H1 (cell line): Measurements from ENCODE around the gene MTRFR. TPM values are rescaled to one million over a fixed set of nuclear protein-coding genes. Genes with fewer than 3 reads are reported as not detected.

Experiments
- CTCF ChIA-PET: fragments of 300-600 bp; sonication (Branson Sonifier 250); formaldehyde crosslinking; loops from one replicate; lab custom pipeline; 2021; ENCODE audit not compliant: partially characterized antibody; lab: Charles Lee
- POLR2A ChIA-PET: fragments of 300-600 bp; sonication (Branson Sonifier 250); formaldehyde crosslinking; loops from one replicate; lab custom pipeline; 2021; ENCODE audit warnings: inconsistent platforms; ENCODE audit not compliant: partially characterized antibody; lab: Charles Lee
- DNase-seq, 2 experiments: peaks; one replicate each; pipeline versions ENCODE4 v3.0.0 to v3.0.0-alpha.2; 2010 to 2022; ENCODE audit warnings: low spot score in 2 of 2, low read depth in 1 of 2, mixed read lengths in 1 of 2
- FAIRE-seq: peaks from 2 replicates; lab custom pipeline; 2011; peaks lifted over from hg19 to GRCh38; lab: Jason Lieb, UNC
- H2AFZ ChIP-seq: 2 replicates; pipeline ENCODE4 v1.8.1; 2012; ENCODE audit warnings: low read length, inconsistent platforms
- H2AK5ac ChIP-seq: 2 replicates; pipeline ENCODE4 v1.6.1; 2013; ENCODE audit warnings: low read depth, low read length
- H2BK120ac ChIP-seq: replicated peaks from 2 replicates; pipeline ENCODE3; 2013; ENCODE audit warnings: low read depth, low read length, inconsistent platforms
- H2BK12ac ChIP-seq: 2 replicates; pipeline ENCODE4 v1.6.1; 2013; ENCODE audit warnings: low read depth, low read length
- H2BK15ac ChIP-seq: 2 replicates; pipeline ENCODE4 v1.6.1; 2013; ENCODE audit warnings: low read length
- H2BK20ac ChIP-seq: 2 replicates; pipeline ENCODE4 v1.6.1; 2013; ENCODE audit warnings: low read length
- H2BK5ac ChIP-seq: 2 replicates; pipeline ENCODE4 v1.6.1; 2013; ENCODE audit warnings: low read depth, low read length
- H3K14ac ChIP-seq: 2 replicates; pipeline ENCODE4 v1.6.1; 2013; ENCODE audit warnings: inconsistent platforms; ENCODE audit not compliant: insufficient read length
- H3K18ac ChIP-seq: 2 replicates; pipeline ENCODE4 v1.6.1; 2013; ENCODE audit warnings: low read length; ENCODE audit errors: extremely low read depth
- H3K23ac ChIP-seq: 2 replicates; pipeline ENCODE4 v1.6.1; 2013; ENCODE audit warnings: inconsistent platforms; ENCODE audit not compliant: insufficient read length
- H3K23me2 ChIP-seq: 2 replicates; pipeline ENCODE4 v1.6.1; 2013; ENCODE audit warnings: low read depth, low read length
- H3K27ac ChIP-seq: 2 replicates; pipeline ENCODE4 v1.6.1; 2011; ENCODE audit warnings: low read depth, low read length, inconsistent platforms
- H3K27me3 ChIP-seq, 4 experiments: replicated peaks in 1 of 4; 1 replicate in 1 of 4; 2 replicates in 3 of 4; pipeline versions ENCODE4 v1.6.1 to v1.8.1; 2011 to 2013; ENCODE audit warnings: low read length in 3 of 4, mild to moderate bottlenecking in 3 of 4, inconsistent platforms in 2 of 4, mixed read lengths in 2 of 4, moderate library complexity in 1 of 4; ENCODE audit not compliant: control insufficient read depth in 3 of 4, insufficient read depth in 3 of 4; ENCODE audit errors: extremely low read depth in 1 of 4
- H3K36me3 ChIP-seq, 4 experiments: 2 replicates each; pipeline versions ENCODE4 v1.6.1 to v1.8.1; 2011 to 2013; ENCODE audit warnings: mild to moderate bottlenecking in 4 of 4, low read length in 3 of 4, moderate library complexity in 2 of 4, control low read depth in 1 of 4, inconsistent platforms in 1 of 4; ENCODE audit not compliant: insufficient read depth in 4 of 4, control insufficient read depth in 2 of 4
- H3K4ac ChIP-seq: replicated peaks from 2 replicates; pipeline ENCODE3; 2013; ENCODE audit warnings: low read length, low read depth, mixed read lengths, inconsistent platforms; ENCODE audit not compliant: insufficient read length
- H3K4me1 ChIP-seq, 4 experiments: replicated peaks in 1 of 4; 1 replicate in 1 of 4; 2 replicates in 3 of 4; pipeline versions ENCODE4 v1.6.1 to v1.8.1; 2011 to 2013; ENCODE audit warnings: low read length in 3 of 4, inconsistent platforms in 2 of 4, mixed read lengths in 1 of 4; ENCODE audit not compliant: insufficient read depth in 4 of 4, control insufficient read depth in 3 of 4
- H3K4me2 ChIP-seq, 2 experiments: 2 replicates each; pipeline versions ENCODE4 v1.6.1 to v1.8.1; 2011 to 2013; ENCODE audit warnings: low read depth in 2 of 2, low read length in 2 of 2, control low read depth in 1 of 2, inconsistent platforms in 1 of 2, mild to moderate bottlenecking in 1 of 2; ENCODE audit not compliant: insufficient read depth in 1 of 2
- H3K4me3 ChIP-seq, 4 experiments: fragments of 200-600, 300-600 bp in 1 of 4; sonication (generic), shearing (Covaris generic), sonication (Bioruptor Twin) in 1 of 4; 2 replicates each; pipeline versions ENCODE4 v1.5.1 to v1.8.1; 2011 to 2016; ENCODE audit warnings: low read length in 4 of 4, low read depth in 3 of 4, control low read depth in 2 of 4, inconsistent platforms in 2 of 4, mild to moderate bottlenecking in 2 of 4, mixed read lengths in 1 of 4, moderate library complexity in 1 of 4; ENCODE audit not compliant: insufficient read depth in 2 of 4; ENCODE audit errors: extremely low read depth in 1 of 4
- H3K56ac ChIP-seq: replicated peaks from 2 replicates; pipeline ENCODE3; 2013; ENCODE audit warnings: low read depth, mild to moderate bottlenecking, mixed read lengths, low read length, inconsistent platforms; ENCODE audit not compliant: insufficient read length
- H3K79me1 ChIP-seq: 2 replicates; pipeline ENCODE4 v1.6.1; 2013; ENCODE audit warnings: low read depth, low read length, control low read depth
- H3K79me2 ChIP-seq, 2 experiments: 2 replicates each; pipeline versions ENCODE4 v1.6.1 to v1.8.1; 2012 to 2013; ENCODE audit warnings: low read length in 2 of 2, mild to moderate bottlenecking in 2 of 2, inconsistent platforms in 1 of 2; ENCODE audit not compliant: insufficient read depth in 2 of 2, control insufficient read depth in 1 of 2
- H3K9ac ChIP-seq, 4 experiments: replicated peaks in 1 of 4; 1 replicate in 1 of 4; 2 replicates in 3 of 4; pipeline versions ENCODE4 v1.6.1 to v1.8.1; 2011 to 2013; ENCODE audit warnings: low read depth in 3 of 4, low read length in 3 of 4, control low read depth in 2 of 4, mild to moderate bottlenecking in 2 of 4, moderate library complexity in 2 of 4, inconsistent platforms in 1 of 4; ENCODE audit errors: extremely low read depth in 1 of 4
- H3K9me3 ChIP-seq, 2 experiments: 2 replicates each; pipeline versions ENCODE4 v1.6.1 to v1.8.1; 2012 to 2013; ENCODE audit warnings: mild to moderate bottlenecking in 2 of 2, moderate library complexity in 2 of 2, control low read depth in 1 of 2, inconsistent platforms in 1 of 2, low read depth in 1 of 2, low read length in 1 of 2, mixed read lengths in 1 of 2; ENCODE audit not compliant: insufficient read depth in 2 of 2
- H4K20me1 ChIP-seq, 2 experiments: replicated peaks in 1 of 2; 2 replicates each; pipeline versions ENCODE3 to v1.8.1; 2011 to 2013; ENCODE audit warnings: inconsistent platforms in 2 of 2, low read length in 2 of 2, mild to moderate bottlenecking in 1 of 2; ENCODE audit not compliant: insufficient read depth in 2 of 2, control insufficient read depth in 1 of 2
- H4K5ac ChIP-seq: 2 replicates; pipeline ENCODE4 v1.6.1; 2013; ENCODE audit warnings: low read length, low read depth, mixed read lengths, inconsistent platforms; ENCODE audit not compliant: insufficient read length
- H4K8ac ChIP-seq: 2 replicates; pipeline ENCODE4 v1.8.0; 2013; ENCODE audit warnings: mild to moderate bottlenecking, moderate library complexity, low read length, inconsistent platforms; ENCODE audit not compliant: insufficient read depth; ENCODE audit errors: extremely low read depth
- H4K91ac ChIP-seq: replicated peaks from 2 replicates; pipeline ENCODE3; 2013; ENCODE audit warnings: low read length, mixed read lengths, inconsistent platforms; ENCODE audit not compliant: insufficient read length
- CBX8 ChIP-seq: fragments of 300-800, 300-1000 bp; sonication (generic); IDR thresholded peaks from 2 replicates; pipeline ENCODE4 v1.7.1; 2016; ENCODE audit warnings: low read depth, low read length, borderline replicate concordance
- POLR2AphosphoS5 ChIP-seq: IDR thresholded peaks from 2 replicates; pipeline ENCODE4 v1.6.1; 2011; ENCODE audit warnings: low read depth, low read length
- WGBS, 2 experiments: shearing (Covaris generic) in 1 of 2; methylation state at CpG; one replicate each; pipeline versions ENCODE4 v1.1.6 to v1.1.7; 2013 to 2015; ENCODE audit warnings: low lambda C conversion rate in 2 of 2, mixed read lengths in 2 of 2, inconsistent platforms in 1 of 2, low coverage in 1 of 2, missing lambda C conversion rate in 1 of 2; ENCODE audit not compliant: insufficient replicate concordance in 2 of 2, insufficient coverage in 1 of 2, insufficient read length in 1 of 2; ENCODE audit errors: extremely low coverage in 1 of 2, missing lambda C conversion rate in 1 of 2; 5-methylcytosine and 5-hydroxymethylcytosine counted together
- polyA plus RNA-seq, 7 experiments: library from polyadenylated mRNA; depleted of rRNA in 3 of 7; stranded (reverse) in 5 of 7; unstranded in 2 of 7; fragments of >200 nt in 5 of 7; fragments of 200-250 nt in 2 of 7; gene quantifications; 1 replicate in 5 of 7; 2 replicates in 1 of 7; 4 replicates in 1 of 7; pipeline versions ENCODE4 v1.2.1 to v1.2.3, GENCODE V29; 2011 to 2013; ENCODE audit warnings: missing spikeins in 2 of 7, mixed read lengths in 2 of 7
- total RNA-seq: library from RNA; stranded (reverse); fragmentation: NEBNext Ultra II Directional; extraction: Animal tissue kit (Norgen Biotek cat#: 25700); gene quantifications from 2 replicates; pipeline ENCODE4 v1.2.1, GENCODE V29; 2021

MTRFR gene
- total and polyA plus RNA-seq, 2 of the 8 experiments (the other 6 are each of a cell fraction or from before 2014, with no cell fraction given), result 9.2 to 12.9 TPM

DNA sequence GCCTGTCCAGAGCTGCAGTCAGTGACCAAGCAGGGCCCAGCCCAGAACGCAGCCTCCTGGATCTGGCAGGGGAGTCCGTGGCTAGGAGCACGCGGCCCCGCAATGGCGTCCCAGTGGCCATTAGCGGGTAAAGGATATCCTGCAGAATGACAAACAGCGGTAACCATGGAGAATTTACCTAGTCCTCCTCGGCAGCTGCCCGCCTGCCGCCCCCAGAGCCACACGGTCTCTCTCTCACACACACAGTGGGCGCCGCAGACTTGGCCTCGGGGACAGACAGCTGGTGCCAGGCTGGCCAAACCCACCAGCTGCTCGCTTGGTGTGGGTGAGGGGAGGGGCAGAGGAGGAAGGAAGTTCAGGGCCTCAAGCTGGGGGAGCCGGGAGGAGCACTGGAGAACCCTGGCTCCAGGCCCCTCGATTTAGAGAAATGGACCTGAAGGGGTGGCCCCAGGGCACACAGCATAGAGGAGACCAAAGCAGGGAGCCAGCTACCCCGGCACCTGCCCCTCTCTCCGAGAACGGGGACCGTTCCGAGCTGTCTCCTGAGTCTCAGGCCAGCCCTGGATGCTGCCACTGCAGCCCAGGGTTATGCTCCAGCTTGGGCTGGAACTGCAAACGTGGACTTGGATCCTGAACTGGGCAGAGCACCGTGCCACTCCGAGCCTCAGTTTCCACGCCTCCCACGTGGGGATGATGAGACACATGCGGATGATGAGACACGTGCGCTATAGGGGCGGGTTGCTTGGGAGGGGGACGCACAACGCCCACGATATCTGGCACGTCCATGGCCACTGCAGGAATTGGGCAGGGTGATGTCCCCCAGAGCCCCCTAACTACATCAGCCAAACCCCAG lies 35.0 kb downstream of the MTRFR start:
- Histone ChIP-seq H3K56ac (no peak overlapping the region), H3K4me3 (no peak overlapping the region), H2AK5ac (peak overlapping the region; percentile 84; the same call in 1 of the 2 replicates), H3K23me2 (peaks cover 9% of the 10 kb centered on the region), H3K79me2 (peaks cover 0 to 63% of the 10 kb centered on the region in 2 experiments; a peak in 2 of 4 replicates), H3K23ac (no peak overlapping the region), H2BK20ac (no peak overlapping the region), H4K91ac (peak overlapping the region; percentile 98), H3K4me2 (peak overlapping the region; percentile 93 to 96; a peak in 2 of 4 replicates), H3K27me3 (no peaks in the 10 kb centered on the region), H4K20me1 (peaks cover 8 to 12% of the 10 kb centered on the region in 2 experiments), H2BK15ac (peak overlapping the region; percentile 98; the same call in 1 of the 2 replicates), H3K9me3 (no peaks in the 10 kb centered on the region), H4K5ac (no peak overlapping the region), H3K14ac (no peak overlapping the region), H4K8ac (peak overlapping the region; percentile 87), H3K79me1 (peaks cover 8% of the 10 kb centered on the region), H3K4ac (peak overlapping the region; percentile 99), H2AFZ (no peak overlapping the region), H2BK5ac (peak overlapping the region; percentile 97), H2BK12ac (peak overlapping the region; percentile 91; the same call in 1 of the 2 replicates), H3K36me3 (peaks cover 4 to 24% (median 17%) of the 10 kb centered on the region in 4 experiments; a peak in 7 of 8 replicates), H2BK120ac (no peak overlapping the region), H3K27ac (peak overlapping the region; percentile 65; the same call in 1 of the 2 replicates), H3K18ac (peak overlapping the region; percentile 72; the same call in 1 of the 2 replicates), H3K9ac (peak overlapping the region in 2 of 4 experiments; percentile 51 to 55; a peak in 4 of 7 replicates), H3K4me1 (peaks cover 2 to 17% (median 13%) of the 10 kb centered on the region in 4 experiments)
- FAIRE-seq, result no peak
- ChIA-PET CTCF (interaction anchor here (0.5 to 1.5 kb wide), 7 partner anchors 11 to 316 kb away, joined by 3 to 6 read pairs (median 4); no protein-coding TSS in a partner anchor), POLR2A (interaction anchor here (1.0 to 5.2 kb wide), 10 partner anchors 11 to 352 kb away, joined by 3 to 42 read pairs (median 6); partner anchors contain the start of genes DDX55, KMT5A, MPHOSPH9 and MTRFR)
- WGBS, 2 experiments, result 90% methylated on average over 34 of the region's 36 CpGs; no CpG with 5 or more reads in 1 of the 2 experiments
- DNase-seq, result no peak
- TF ChIP-seq POLR2AphosphoS5, result 0 out of 2 replicates have a peak, but pooled peaks have one; percentile 46
- TF ChIP-seq CBX8, result no peak
